HEK293 (cell line): ENCODE data around the gene SETD5.

Source experiments
- MZF1 ChIP-seq: fragments of 450-650 bp; formaldehyde crosslinking; IDR thresholded peaks from 2 replicates; pipeline ENCODE4 v1.5.1; 2017; ENCODE audit warnings: missing biosample characterization, missing genetic modification characterization, borderline replicate concordance
- RBAK ChIP-seq: fragments of 450-650 bp; formaldehyde crosslinking; IDR thresholded peaks from 2 replicates; pipeline ENCODE4 v1.5.1; 2016; ENCODE audit warnings: missing biosample characterization, missing genetic modification characterization
- REPIN1 ChIP-seq: fragments of 450-650 bp; formaldehyde crosslinking; IDR thresholded peaks from 2 replicates; pipeline ENCODE4 v1.5.1; 2017; ENCODE audit warnings: missing biosample characterization, missing genetic modification characterization, low read depth
- ZBTB20 ChIP-seq: fragments of 450-650 bp; formaldehyde crosslinking; IDR thresholded peaks from 2 replicates; pipeline ENCODE4 v1.5.1; 2016; ENCODE audit warnings: missing biosample characterization, missing genetic modification characterization
- ZNF274 ChIP-seq, 2 experiments: fragments of 200-500 bp in 1 of 2; fragments of 450-650 bp in 1 of 2; sonication (Bioruptor generic) in 1 of 2; formaldehyde crosslinking in 1 of 2; IDR thresholded peaks; 2 replicates each; pipeline versions ENCODE4 v1.5.1 to v1.6.1; 2014 to 2016; ENCODE audit warnings: borderline replicate concordance in 1 of 2, inconsistent platforms in 1 of 2, low read length in 1 of 2, missing biosample characterization in 1 of 2, missing genetic modification characterization in 1 of 2
- ZNF660 ChIP-seq: fragments of 450-650 bp; IDR thresholded peaks from 2 replicates; pipeline ENCODE4 v1.5.1; 2018; ENCODE audit warnings: missing biosample characterization, mild to moderate bottlenecking, missing genetic modification characterization
- TF ChIP-seq, protein P1 (sequence below): fragments of 450-650 bp; formaldehyde crosslinking; IDR thresholded peaks from 2 replicates; pipeline ENCODE4 v1.5.1; 2016; ENCODE audit warnings: missing biosample characterization, missing genetic modification characterization
- TF ChIP-seq, protein P2 (sequence below): fragments of 450-650 bp; formaldehyde crosslinking; IDR thresholded peaks from 2 replicates; pipeline ENCODE4 v1.5.1; 2016; ENCODE audit warnings: missing biosample characterization, missing genetic modification characterization
- TF ChIP-seq, protein P3 (sequence below): fragments of 450-650 bp; formaldehyde crosslinking; IDR thresholded peaks from 2 replicates; pipeline ENCODE4 v1.5.1; 2016; ENCODE audit warnings: missing biosample characterization, missing genetic modification characterization
- TF ChIP-seq, protein P4 (sequence below): fragments of 450-650 bp; formaldehyde crosslinking; IDR thresholded peaks from 2 replicates; pipeline ENCODE4 v1.5.1; 2016; ENCODE audit warnings: missing biosample characterization, missing genetic modification characterization

GRCh38 chr3:9455596-9456131 lies 58.2 kb downstream of the SETD5 start:
- TF ChIP-seq, protein P1, sequence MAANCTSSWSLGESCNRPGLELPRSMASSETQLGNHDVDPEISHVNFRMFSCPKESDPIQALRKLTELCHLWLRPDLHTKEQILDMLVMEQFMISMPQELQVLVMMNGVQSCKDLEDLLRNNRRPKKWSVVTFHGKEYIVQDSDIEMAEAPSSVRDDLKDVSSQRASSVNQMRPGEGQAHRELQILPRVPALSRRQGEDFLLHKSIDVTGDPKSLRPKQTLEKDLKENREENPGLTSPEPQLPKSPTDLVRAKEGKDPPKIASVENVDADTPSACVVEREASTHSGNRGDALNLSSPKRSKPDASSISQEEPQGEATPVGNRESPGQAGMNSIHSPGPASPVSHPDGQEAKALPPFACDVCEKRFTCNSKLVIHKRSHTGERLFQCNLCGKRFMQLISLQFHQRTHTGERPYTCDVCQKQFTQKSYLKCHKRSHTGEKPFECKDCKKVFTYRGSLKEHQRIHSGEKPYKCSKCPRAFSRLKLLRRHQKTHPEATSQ = no peak
- TF ChIP-seq, protein P2, sequence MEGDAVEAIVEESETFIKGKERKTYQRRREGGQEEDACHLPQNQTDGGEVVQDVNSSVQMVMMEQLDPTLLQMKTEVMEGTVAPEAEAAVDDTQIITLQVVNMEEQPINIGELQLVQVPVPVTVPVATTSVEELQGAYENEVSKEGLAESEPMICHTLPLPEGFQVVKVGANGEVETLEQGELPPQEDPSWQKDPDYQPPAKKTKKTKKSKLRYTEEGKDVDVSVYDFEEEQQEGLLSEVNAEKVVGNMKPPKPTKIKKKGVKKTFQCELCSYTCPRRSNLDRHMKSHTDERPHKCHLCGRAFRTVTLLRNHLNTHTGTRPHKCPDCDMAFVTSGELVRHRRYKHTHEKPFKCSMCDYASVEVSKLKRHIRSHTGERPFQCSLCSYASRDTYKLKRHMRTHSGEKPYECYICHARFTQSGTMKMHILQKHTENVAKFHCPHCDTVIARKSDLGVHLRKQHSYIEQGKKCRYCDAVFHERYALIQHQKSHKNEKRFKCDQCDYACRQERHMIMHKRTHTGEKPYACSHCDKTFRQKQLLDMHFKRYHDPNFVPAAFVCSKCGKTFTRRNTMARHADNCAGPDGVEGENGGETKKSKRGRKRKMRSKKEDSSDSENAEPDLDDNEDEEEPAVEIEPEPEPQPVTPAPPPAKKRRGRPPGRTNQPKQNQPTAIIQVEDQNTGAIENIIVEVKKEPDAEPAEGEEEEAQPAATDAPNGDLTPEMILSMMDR (tag by site-specific recombination) = no peak
- TF ChIP-seq, protein P3, sequence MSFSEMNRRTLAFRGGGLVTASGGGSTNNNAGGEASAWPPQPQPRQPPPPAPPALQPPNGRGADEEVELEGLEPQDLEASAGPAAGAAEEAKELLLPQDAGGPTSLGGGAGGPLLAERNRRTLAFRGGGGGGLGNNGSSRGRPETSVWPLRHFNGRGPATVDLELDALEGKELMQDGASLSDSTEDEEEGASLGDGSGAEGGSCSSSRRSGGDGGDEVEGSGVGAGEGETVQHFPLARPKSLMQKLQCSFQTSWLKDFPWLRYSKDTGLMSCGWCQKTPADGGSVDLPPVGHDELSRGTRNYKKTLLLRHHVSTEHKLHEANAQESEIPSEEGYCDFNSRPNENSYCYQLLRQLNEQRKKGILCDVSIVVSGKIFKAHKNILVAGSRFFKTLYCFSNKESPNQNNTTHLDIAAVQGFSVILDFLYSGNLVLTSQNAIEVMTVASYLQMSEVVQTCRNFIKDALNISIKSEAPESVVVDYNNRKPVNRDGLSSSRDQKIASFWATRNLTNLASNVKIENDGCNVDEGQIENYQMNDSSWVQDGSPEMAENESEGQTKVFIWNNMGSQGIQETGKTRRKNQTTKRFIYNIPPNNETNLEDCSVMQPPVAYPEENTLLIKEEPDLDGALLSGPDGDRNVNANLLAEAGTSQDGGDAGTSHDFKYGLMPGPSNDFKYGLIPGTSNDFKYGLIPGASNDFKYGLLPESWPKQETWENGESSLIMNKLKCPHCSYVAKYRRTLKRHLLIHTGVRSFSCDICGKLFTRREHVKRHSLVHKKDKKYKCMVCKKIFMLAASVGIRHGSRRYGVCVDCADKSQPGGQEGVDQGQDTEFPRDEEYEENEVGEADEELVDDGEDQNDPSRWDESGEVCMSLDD (tag by site-specific recombination) = no peak
- TF ChIP-seq MZF1 (tag by site-specific recombination) = no peak
- TF ChIP-seq RBAK (tag by site-specific recombination) = no peak
- no peak for TF ChIP-seq ZNF660 (tag by site-specific recombination)
- TF ChIP-seq ZNF274 (IDR thresholded peaks at IDR 0.05; ENCODE audit: low read length) = no peak
- TF ChIP-seq ZNF274 (tag by site-specific recombination; IDR thresholded peaks at IDR 0.05; ENCODE audit: borderline replicate concordance) = no peak
- TF ChIP-seq, protein P4, sequence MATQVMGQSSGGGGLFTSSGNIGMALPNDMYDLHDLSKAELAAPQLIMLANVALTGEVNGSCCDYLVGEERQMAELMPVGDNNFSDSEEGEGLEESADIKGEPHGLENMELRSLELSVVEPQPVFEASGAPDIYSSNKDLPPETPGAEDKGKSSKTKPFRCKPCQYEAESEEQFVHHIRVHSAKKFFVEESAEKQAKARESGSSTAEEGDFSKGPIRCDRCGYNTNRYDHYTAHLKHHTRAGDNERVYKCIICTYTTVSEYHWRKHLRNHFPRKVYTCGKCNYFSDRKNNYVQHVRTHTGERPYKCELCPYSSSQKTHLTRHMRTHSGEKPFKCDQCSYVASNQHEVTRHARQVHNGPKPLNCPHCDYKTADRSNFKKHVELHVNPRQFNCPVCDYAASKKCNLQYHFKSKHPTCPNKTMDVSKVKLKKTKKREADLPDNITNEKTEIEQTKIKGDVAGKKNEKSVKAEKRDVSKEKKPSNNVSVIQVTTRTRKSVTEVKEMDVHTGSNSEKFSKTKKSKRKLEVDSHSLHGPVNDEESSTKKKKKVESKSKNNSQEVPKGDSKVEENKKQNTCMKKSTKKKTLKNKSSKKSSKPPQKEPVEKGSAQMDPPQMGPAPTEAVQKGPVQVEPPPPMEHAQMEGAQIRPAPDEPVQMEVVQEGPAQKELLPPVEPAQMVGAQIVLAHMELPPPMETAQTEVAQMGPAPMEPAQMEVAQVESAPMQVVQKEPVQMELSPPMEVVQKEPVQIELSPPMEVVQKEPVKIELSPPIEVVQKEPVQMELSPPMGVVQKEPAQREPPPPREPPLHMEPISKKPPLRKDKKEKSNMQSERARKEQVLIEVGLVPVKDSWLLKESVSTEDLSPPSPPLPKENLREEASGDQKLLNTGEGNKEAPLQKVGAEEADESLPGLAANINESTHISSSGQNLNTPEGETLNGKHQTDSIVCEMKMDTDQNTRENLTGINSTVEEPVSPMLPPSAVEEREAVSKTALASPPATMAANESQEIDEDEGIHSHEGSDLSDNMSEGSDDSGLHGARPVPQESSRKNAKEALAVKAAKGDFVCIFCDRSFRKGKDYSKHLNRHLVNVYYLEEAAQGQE (tag by site-specific recombination) = no peak
- no peak for TF ChIP-seq REPIN1 (tag by site-specific recombination)
- TF ChIP-seq ZBTB20 (tag by site-specific recombination) = no peak
